Astrocyte (in vitro differentiated cells and primary cell): ENCODE results near the gene DDIAS.

Experiments used
- CTCF ChIP-seq: IDR thresholded peaks from 2 replicates; pipeline ENCODE4 v1.5.1; 2011; ENCODE audit warnings: low read depth, mild to moderate bottlenecking, inconsistent platforms, low read length, moderate library complexity; ENCODE audit not compliant: insufficient read depth
- EZH2 ChIP-seq: IDR thresholded peaks from 2 replicates; pipeline ENCODE4 v1.6.1; 2012; ENCODE audit warnings: mild to moderate bottlenecking, low read length, inconsistent platforms; ENCODE audit not compliant: insufficient read depth

GRCh38 chr11:82906236-82906635, 4.7 kb downstream of the DDIAS start:
- TF ChIP-seq CTCF (peak; percentile 38), EZH2 (no peak)
